Measurements from ENCODE around the gene DHX35. TPM values are rescaled to one million over a fixed set of nuclear protein-coding genes. Genes with fewer than 3 reads are reported as not detected.
A peak's percentile ranks its signal among the peaks of the same experiment; 100 is the strongest.

Gene DHX35
- total RNA-seq, 4 donors from 2014 or later = 14.0 to 32.4 (median 18.1) TPM

DNA sequence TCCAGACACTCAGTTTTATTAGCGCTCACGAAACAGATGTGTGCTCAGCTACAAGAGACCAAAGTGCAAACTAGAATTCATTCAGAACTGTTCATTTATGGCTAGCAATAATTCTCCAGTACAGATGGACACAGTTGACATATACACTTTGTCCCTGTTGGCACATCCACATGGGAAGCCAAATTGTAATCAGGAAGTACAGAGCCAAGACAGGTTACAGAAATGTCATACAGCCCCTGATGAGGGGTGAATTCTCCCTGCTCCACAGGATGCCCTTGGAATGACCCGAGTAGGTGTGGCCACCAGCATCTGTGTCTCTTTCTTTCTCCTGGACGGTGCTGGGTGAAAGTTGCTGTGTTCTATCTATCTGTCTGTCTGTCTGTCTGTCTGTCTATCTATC lies 7.6 kb downstream of the DHX35 start:
- peaks cover 0 to 16% (median 0%) of the 10 kb centered on the region in 4 donors for H3K4me1 ChIP-seq
- H3K27ac ChIP-seq = peak overlapping the region in 3 of 4 donors; percentile 29 to 82 (median 77)
- no peaks in the 10 kb centered on the region for H3K9me3 ChIP-seq
- no peaks in the 10 kb centered on the region for H3K27me3 ChIP-seq
- no peak for TF ChIP-seq CTCF (IDR thresholded peaks at IDR 0.05)
- TF ChIP-seq POLR2A (IDR thresholded peaks at IDR 0.05) = no peak
- no peak overlapping the region for H3K4me3 ChIP-seq
- H3K36me3 ChIP-seq = peaks cover 0 to 23% (median 0%) of the 10 kb centered on the region in 3 donors
- peak in 2 of 3 donors; percentile 59 to 60 for DNase-seq

- H3K36me3 ChIP-seq = peaks cover 0 to 23% (median 0%) of the 10 kb centered on the region in 3 donors
- no peak for DNase-seq
- no peaks in the 10 kb centered on the region for H3K27me3 ChIP-seq
- H3K4me3 ChIP-seq = no peak overlapping the region
- H3K4me1 ChIP-seq = peaks cover 0 to 16% (median 0%) of the 10 kb centered on the region in 4 donors
- no peak for TF ChIP-seq POLR2A (IDR thresholded peaks at IDR 0.05)
- TF ChIP-seq CTCF (IDR thresholded peaks at IDR 0.05) = no peak
- peak overlapping the region in 3 of 4 donors; percentile 29 to 82 (median 77) for H3K27ac ChIP-seq
- H3K9me3 ChIP-seq = no peaks in the 10 kb centered on the region
These were observed 8.2 kb downstream of the DHX35 start for GRCh38 chr20:38970302-38970701.

DNA sequence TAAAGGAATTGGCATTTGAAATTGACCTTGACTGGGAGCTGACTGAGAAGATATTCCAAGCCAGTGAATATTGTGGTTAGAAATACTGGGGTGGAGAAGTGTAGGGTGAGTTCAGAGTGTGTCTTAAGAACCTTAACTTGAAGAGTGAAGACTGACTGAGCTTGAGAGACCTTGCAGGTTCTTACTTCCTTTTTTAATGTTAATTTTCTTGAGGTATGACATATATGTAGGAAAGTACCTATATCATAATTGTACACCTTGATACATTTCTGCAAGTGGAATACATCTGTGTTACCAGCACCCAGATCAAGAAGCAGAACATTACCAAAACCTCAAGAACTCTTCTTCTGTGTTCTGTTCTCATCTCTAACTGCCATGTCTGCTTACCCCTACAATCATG lies 11.0 kb downstream of the DHX35 start:
- Histone ChIP-seq H3K4me1 (peaks cover 0 to 14% (median 0%) of the 10 kb centered on the region in 4 donors), H3K4me3 (no peak overlapping the region), H3K9me3 (no peaks in the 10 kb centered on the region), H3K27ac (peak overlapping the region in 1 of 4 donors; percentile 54), H3K27me3 (no peaks in the 10 kb centered on the region), H3K36me3 (peaks cover 0 to 23% (median 0%) of the 10 kb centered on the region in 3 donors)
- no peak for TF ChIP-seq CTCF (IDR thresholded peaks at IDR 0.05)
- no peak for TF ChIP-seq POLR2A (IDR thresholded peaks at IDR 0.05)
- no peak for DNase-seq

DNA sequence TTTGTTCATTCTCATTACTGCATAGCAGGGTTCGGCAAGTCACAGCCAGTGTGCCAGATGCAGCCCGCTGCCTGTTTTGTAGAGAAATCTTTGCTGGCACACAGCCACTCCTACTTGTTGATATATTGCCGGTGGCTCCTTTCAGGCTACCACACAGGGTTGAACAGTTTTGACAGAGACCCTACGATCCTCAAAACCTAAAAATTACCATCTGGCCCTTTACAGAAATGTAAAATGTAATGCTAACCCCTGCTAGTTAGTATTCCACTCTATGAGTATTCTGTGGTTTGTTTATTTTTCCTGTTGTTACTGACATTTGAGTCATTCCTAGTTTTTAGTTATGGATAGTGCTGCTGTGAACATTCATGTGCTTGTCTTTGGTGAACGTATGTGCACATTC lies 11.5 kb downstream of the DHX35 start:
- no peak overlapping the region for H3K4me3 ChIP-seq
- H3K36me3 ChIP-seq = peaks cover 0 to 23% (median 0%) of the 10 kb centered on the region in 3 donors
- DNase-seq = no peak
- peak overlapping the region in 1 of 4 donors; percentile 54 for H3K27ac ChIP-seq
- H3K27me3 ChIP-seq = no peaks in the 10 kb centered on the region
- H3K4me1 ChIP-seq = peaks cover 0 to 9% (median 0%) of the 10 kb centered on the region in 4 donors
- H3K9me3 ChIP-seq = no peaks in the 10 kb centered on the region
- no peak for TF ChIP-seq CTCF (IDR thresholded peaks at IDR 0.05)
- no peak for TF ChIP-seq POLR2A (IDR thresholded peaks at IDR 0.05)

DNA sequence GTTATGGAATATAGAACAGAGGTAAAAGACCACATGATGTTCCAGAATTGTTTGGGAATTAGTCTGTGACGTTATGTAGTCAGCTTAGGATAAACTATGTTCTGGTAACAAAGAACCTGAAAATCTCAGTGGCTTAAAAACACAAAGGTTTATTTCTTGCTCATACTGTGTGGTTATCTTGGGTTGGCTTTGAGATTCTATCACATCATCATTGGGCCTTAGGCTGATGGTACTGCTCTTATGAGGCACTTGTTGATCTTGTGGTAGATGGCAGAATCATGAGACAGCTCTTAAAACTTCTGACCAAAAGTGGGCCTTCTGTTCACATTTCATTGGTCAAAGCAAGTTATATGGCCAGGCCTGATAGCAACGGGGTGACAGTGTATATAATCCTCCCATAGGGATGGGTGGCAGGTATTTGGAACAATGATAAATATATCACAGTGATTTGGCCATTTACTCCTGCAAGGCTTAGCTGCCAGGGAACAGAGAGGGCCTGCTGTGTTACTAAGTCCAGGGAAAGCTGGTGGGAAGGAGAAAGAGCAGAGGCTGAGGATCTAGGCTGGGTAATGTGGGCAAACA lies 13.5 kb downstream of the DHX35 start:
- H3K36me3 ChIP-seq = peaks cover 0 to 23% (median 0%) of the 10 kb centered on the region in 3 donors
- H3K27me3 ChIP-seq = no peaks in the 10 kb centered on the region
- no peak overlapping the region for H3K4me3 ChIP-seq
- no peaks in the 10 kb centered on the region for H3K4me1 ChIP-seq
- H3K9me3 ChIP-seq = no peaks in the 10 kb centered on the region
- TF ChIP-seq POLR2A (IDR thresholded peaks at IDR 0.05) (no peak), CTCF (IDR thresholded peaks at IDR 0.05) (no peak)
- peak overlapping the region in 2 of 4 donors; percentile 37 to 54 for H3K27ac ChIP-seq
- DNase-seq = no peak
